Adrenal gland (tissue), 5 donors: ENCODE results near the gene DDX47.

Source experiments
- POLR2A ChIP-seq, 2 donors: fragments of 450-650 bp; IDR thresholded peaks; one replicate each; pipeline ENCODE4 v1.6.1; 2017; ENCODE audit warnings: antibody characterized with exemption in 2 of 2, mild to moderate bottlenecking in 2 of 2, moderate library complexity in 1 of 2
- TF ChIP-seq, protein P1 (sequence below), 6 experiments: fragments of 450-650 bp in 4 of 6; fragments of 200-600 bp in 2 of 6; sonication (generic) in 1 of 6; IDR thresholded peaks; 1 replicate in 5 of 6; 2 replicates in 1 of 6; pipeline versions ENCODE4 v1.5.1 to v1.8.0; 2016 to 2021; ENCODE audit warnings: antibody characterized with exemption in 6 of 6, mild to moderate bottlenecking in 2 of 6, moderate library complexity in 1 of 6
- donor health status: DM: no; HTN: no; CAD: no.

DNA sequence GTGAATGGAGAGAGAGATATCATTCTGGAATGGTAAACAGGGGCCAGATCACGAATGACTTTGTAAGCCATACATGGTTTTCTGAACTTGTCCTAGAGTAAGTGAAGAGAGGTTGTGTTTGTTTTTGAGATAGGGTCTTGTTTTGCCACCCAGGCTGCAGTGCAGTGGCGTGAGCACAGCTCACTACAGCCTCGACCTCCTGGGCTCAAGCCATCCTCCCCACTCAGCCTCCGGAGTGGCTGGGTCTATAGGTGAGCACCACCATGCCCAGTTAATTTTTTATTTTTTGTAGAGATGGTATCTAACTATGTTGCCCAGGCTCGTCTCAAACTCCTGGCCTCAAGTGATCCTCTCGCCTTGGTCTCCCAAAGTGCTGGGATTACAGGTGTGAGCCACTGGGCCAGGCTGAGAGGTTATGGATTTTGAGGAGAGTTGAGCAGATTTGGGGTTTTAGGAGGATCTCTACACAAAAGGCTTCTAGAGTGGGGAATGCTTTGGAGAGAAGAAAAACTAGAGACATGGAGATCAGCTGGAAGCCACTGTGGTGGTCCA lies 58.5 kb downstream of the DDX47 start:
- TF ChIP-seq, protein P1, sequence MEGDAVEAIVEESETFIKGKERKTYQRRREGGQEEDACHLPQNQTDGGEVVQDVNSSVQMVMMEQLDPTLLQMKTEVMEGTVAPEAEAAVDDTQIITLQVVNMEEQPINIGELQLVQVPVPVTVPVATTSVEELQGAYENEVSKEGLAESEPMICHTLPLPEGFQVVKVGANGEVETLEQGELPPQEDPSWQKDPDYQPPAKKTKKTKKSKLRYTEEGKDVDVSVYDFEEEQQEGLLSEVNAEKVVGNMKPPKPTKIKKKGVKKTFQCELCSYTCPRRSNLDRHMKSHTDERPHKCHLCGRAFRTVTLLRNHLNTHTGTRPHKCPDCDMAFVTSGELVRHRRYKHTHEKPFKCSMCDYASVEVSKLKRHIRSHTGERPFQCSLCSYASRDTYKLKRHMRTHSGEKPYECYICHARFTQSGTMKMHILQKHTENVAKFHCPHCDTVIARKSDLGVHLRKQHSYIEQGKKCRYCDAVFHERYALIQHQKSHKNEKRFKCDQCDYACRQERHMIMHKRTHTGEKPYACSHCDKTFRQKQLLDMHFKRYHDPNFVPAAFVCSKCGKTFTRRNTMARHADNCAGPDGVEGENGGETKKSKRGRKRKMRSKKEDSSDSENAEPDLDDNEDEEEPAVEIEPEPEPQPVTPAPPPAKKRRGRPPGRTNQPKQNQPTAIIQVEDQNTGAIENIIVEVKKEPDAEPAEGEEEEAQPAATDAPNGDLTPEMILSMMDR (IDR thresholded peaks at IDR 0.05): no peak
- TF ChIP-seq POLR2A (IDR thresholded peaks at IDR 0.05): no peak
